ENCODE measurements around the gene ZBTB11.

GRCh38 chr3:101623656-101624055, 53.3 kb downstream of the ZBTB11 start:
- TF ChIP-seq CTCF (conservative IDR thresholded peaks at IDR 0.05 in 1 of 2, IDR thresholded peaks at IDR 0.05 in 1 of 2; ENCODE audit: extremely low read depth in 1 of 2, insufficient read depth in 1 of 2, low read depth in 1 of 2, low read length in 2 of 2) (no peak), EZH2 (IDR thresholded peaks at IDR 0.05; ENCODE audit: borderline replicate concordance, low read length) (no peak)

Data from mammary epithelial cell (primary cell).